ENCODE data around the gene VTI1A.

DNA sequence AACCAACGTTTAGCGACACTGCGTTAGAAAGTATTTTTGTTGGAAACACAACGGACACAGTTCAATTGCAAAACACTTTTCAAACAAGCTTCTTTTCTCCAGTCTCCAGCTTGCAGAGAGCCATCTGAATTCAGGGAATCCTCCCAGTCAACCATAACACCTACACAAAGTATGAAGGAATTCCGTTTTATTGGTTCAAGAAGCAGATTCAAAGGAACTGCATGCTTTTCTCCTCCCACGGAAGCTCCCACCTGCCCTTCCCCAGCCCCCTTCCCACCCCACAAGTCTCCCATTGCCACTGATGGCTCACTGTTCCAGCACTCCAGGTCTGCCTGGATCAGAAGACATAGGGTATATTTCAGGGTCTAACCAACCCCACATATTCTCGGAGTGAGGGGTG lies 312.5 kb downstream of the VTI1A start:
- TF ChIP-seq POLR2A (IDR thresholded peaks at IDR 0.05), result no peak
- TF ChIP-seq, protein P1, sequence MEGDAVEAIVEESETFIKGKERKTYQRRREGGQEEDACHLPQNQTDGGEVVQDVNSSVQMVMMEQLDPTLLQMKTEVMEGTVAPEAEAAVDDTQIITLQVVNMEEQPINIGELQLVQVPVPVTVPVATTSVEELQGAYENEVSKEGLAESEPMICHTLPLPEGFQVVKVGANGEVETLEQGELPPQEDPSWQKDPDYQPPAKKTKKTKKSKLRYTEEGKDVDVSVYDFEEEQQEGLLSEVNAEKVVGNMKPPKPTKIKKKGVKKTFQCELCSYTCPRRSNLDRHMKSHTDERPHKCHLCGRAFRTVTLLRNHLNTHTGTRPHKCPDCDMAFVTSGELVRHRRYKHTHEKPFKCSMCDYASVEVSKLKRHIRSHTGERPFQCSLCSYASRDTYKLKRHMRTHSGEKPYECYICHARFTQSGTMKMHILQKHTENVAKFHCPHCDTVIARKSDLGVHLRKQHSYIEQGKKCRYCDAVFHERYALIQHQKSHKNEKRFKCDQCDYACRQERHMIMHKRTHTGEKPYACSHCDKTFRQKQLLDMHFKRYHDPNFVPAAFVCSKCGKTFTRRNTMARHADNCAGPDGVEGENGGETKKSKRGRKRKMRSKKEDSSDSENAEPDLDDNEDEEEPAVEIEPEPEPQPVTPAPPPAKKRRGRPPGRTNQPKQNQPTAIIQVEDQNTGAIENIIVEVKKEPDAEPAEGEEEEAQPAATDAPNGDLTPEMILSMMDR (IDR thresholded peaks at IDR 0.05), result no peak

Data from esophagus squamous epithelium (tissue), 4 donors.